Testis (tissue), 2 donors: ENCODE data around the gene INHBB.

Experiments used
- POLR2A ChIP-seq: fragments of 450-650 bp; IDR thresholded peaks from one replicate; pipeline ENCODE4 v1.6.1; 2017; ENCODE audit warnings: antibody characterized with exemption, mild to moderate bottlenecking, moderate library complexity
- TF ChIP-seq, protein P1 (sequence below), 3 experiments: fragments of 450-650 bp in 2 of 3; fragments of 200-600 bp in 1 of 3; sonication (generic) in 1 of 3; IDR thresholded peaks; one replicate each; pipeline ENCODE4 v1.5.1; 2016 to 2019; ENCODE audit warnings: antibody characterized with exemption in 3 of 3, mild to moderate bottlenecking in 2 of 3, moderate library complexity in 1 of 3

DNA sequence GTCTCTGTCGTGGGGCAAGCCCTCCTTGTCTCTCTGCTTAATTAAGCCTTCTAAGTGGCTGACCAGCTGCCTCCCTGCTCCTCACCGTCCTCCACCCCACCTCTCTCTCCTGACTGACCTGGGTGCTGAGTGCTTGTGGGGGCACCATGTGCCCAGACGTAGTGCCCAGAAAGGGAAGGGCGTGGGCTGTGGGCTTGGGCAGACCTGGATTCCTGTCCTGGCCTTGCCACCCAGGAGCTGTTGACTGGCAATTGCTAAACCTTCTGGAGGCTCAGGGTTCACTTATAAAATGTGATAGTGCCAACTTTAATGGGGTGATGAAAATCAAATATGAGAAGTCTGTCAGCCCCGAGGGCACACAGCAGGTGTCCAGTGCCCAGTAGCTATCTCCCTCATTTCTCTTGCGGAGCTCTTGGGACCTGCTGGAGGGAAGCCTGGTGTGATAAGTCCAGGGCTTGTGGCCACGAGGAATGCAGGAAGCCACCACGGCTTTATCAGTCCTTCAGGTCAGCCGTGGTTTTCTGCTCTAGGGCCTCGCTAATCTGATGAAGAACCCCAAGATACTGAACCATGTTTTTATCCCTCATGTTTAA lies 22.0 kb upstream of the INHBB start:
- TF ChIP-seq, protein P1, sequence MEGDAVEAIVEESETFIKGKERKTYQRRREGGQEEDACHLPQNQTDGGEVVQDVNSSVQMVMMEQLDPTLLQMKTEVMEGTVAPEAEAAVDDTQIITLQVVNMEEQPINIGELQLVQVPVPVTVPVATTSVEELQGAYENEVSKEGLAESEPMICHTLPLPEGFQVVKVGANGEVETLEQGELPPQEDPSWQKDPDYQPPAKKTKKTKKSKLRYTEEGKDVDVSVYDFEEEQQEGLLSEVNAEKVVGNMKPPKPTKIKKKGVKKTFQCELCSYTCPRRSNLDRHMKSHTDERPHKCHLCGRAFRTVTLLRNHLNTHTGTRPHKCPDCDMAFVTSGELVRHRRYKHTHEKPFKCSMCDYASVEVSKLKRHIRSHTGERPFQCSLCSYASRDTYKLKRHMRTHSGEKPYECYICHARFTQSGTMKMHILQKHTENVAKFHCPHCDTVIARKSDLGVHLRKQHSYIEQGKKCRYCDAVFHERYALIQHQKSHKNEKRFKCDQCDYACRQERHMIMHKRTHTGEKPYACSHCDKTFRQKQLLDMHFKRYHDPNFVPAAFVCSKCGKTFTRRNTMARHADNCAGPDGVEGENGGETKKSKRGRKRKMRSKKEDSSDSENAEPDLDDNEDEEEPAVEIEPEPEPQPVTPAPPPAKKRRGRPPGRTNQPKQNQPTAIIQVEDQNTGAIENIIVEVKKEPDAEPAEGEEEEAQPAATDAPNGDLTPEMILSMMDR (IDR thresholded peaks at IDR 0.05): no peak
- TF ChIP-seq POLR2A: no peak
